GM21529 (cell line): ENCODE results near the gene TOX2.

Source experiments
- ATAC-seq: cut with Tn5 transposase; IDR thresholded peaks from one replicate; pipeline ENCODE4 v1.9.1; 2021; ENCODE audit not compliant: unreplicated experiment

The TOX2 gene

DNA sequence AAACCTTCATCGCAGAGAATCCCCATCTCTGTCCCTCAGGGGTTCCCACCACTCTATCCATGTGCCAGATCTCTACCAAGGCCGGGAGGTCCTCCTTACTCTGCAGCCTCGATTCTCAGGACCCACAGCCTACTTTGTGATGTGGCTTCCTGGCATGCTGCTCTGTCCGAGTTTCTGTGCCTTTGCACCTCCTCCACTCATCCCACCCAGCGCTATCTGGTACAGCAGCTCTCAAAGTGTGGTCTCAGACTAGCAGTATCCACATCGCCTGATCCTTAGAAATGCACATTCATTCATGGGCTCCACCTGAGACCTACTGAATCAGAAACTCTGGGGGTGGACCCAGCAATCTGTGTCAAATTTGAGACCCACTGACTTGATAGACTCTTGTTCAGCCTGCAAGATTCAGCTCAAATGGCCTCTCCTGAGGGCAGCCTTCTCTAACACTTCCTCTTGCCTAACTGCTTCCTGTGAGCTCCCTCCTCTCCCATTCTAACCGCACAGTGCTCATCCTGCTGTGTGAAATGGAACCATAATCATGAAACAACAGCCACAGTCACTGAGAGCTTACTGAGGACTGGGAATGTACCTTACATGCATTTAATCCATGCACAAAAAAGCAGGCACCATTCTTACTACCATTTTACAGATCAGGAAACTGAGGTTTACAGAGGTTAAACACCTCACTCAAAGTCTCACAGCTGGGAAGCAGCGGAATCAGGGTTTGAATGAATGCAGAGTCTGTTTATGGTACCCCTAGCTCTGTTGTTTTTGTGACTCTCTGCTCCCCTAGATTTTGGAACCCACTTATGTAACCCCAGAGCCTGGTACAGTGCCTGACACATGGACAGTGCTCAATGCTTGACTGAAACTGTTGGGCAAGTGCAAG, 202.9 kb downstream of the TOX2 start:
- ATAC-seq, result no peak

DNA sequence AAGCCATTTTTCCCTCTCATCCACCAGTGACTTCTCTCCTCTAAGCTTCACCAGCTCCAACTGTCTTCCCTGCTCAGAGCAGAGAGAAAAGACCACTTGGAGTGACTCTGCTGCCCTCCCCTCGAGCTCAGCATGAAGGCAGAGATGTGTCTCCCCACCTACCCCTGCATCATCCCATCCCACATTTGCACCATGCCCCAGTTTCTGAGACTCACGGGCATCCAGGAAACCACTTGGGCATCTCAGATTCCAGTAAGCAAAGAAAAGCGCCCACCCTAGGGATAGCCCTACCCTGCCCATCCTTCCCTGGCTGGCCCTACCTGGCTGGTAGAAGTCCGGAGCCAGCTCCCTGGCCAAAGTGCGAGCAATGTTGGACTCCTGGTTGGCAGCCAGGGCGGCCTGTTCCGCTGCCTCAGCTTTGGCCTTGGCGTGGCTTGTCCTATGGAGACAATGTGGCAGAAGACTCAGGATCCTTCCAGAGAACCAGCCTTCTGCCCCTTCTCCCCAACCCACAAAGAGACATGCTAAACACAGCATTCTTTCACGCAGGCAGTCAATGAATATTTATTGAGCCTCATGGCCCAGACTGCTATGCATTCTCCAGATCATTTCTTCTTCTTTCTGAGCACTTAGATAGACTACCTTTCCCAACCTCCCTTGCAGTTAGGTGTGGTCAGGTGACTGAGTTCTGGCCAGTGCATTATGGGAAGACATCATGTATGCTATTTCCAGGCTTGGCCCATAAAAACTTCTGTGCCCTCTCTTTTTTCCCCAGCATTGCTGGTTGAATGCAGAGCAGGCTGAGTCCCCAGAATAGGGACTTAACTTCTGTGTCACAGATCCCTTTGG, 203.8 kb downstream of the TOX2 start:
- no peak for ATAC-seq
